ENCODE data around the gene FGD4. TPM values are rescaled to one million over a fixed set of nuclear protein-coding genes. Genes with fewer than 3 reads are reported as not detected.

The FGD4 gene
- total and polyA plus RNA-seq, 2 of the 4 experiments (the other 2 are of a cell fraction) = 2.1 to 8.8 TPM

DNA sequence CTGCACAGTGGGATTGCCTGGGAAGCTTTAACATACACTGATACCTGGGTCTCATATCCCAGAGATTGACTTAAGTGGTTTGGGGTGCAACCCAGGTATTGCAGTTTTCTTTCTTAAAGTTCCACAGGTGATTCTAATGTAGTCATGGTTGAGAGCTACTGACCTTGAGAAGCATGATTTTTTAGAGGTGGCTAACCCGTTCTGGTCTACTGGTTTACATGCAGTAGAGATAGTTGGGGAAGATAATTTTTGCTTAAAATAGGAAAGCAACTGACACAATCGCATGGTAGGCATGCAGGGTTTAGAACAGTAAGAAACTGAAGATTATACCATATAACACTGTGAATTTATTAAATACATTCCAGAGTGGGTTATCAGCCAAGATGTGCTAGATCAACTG, 145.5 kb downstream of the FGD4 start:
- Histone ChIP-seq H4K8ac (ENCODE audit: low read depth in 2 of 2, low read length in 2 of 2) (no peak overlapping the region), H3K4ac (ENCODE audit: low read depth, low read length) (no peak overlapping the region), H4K91ac (ENCODE audit: insufficient read depth, low read depth, low read length) (no peak overlapping the region), H3K36me3 (ENCODE audit: control insufficient read depth, insufficient read depth, low read length) (peaks cover 3% of the 10 kb centered on the region; the same call in 1 of the 2 replicates), H3K4me3 (ENCODE audit: insufficient read depth, low read depth, low read length) (no peak overlapping the region), H3K9me1 (ENCODE audit: insufficient read depth, low read length) (peaks cover 27% of the 10 kb centered on the region), H2AK9ac (replicated peaks; ENCODE audit: low read depth, low read length, poor library complexity) (no peak overlapping the region), H3K9ac (ENCODE audit: low read depth, low read length) (no peak overlapping the region), H3K56ac (ENCODE audit: extremely low read depth, insufficient read depth, low read length) (no peak overlapping the region), H4K20me1 (ENCODE audit: insufficient read depth, low read length) (peaks cover 77% of the 10 kb centered on the region; the same call in 1 of the 2 replicates), H4K5ac (ENCODE audit: low read depth, low read length) (no peak overlapping the region), H3K14ac (replicated peaks; ENCODE audit: low read depth, low read length) (no peak overlapping the region), H2BK120ac (ENCODE audit: low read depth, low read length) (no peak overlapping the region), H3K27ac (ENCODE audit: insufficient read depth, low read length) (no peak overlapping the region), H3K18ac (ENCODE audit: low read depth, low read length) (no peak overlapping the region), H3K79me1 (ENCODE audit: low read depth in 1 of 2, low read length in 2 of 2) (peaks cover 26 to 77% of the 10 kb centered on the region in 2 experiments), H3K4me1 (ENCODE audit: control insufficient read depth, insufficient read depth, low read length) (peaks cover 15% of the 10 kb centered on the region), H2BK15ac (ENCODE audit: low read depth, low read length) (no peak overlapping the region), H3K23ac (ENCODE audit: low read depth, low read length) (no peak overlapping the region), H3K4me2 (ENCODE audit: low read depth, low read length) (no peak overlapping the region), H2AK5ac (ENCODE audit: low read depth, low read length) (no peak overlapping the region), H3K27me3 (ENCODE audit: control insufficient read depth, insufficient read depth, low read length) (no peaks in the 10 kb centered on the region), H3K9me3 (ENCODE audit: control insufficient read depth, insufficient read depth, low read length) (no peaks in the 10 kb centered on the region), H2BK20ac (ENCODE audit: low read depth, low read length) (no peak overlapping the region), H2AFZ (replicated peaks; ENCODE audit: low read length, poor library complexity) (no peak overlapping the region), H2BK5ac (ENCODE audit: low read depth, low read length, poor library complexity, severe bottlenecking) (no peak overlapping the region)
- no TSS peak for BruUV-seq (replicated peaks)
- in situ Hi-C loops (cut with MboI; ENCODE audit: low sequenced_read_pairs) (no loop called here), dilution Hi-C loops (cut with HindIII; ENCODE audit: low sequenced_read_pairs, unreplicated experiment) (no loop called here), intact Hi-C loops (cut with micrococcal nuclease) (loop anchor here (5.0 kb wide), 1 partner anchor 112 kb away; no protein-coding TSS in a partner anchor)
- WGBS, 2 experiments (ENCODE audit: extremely low coverage in 2 of 2, insufficient read length in 1 of 2) = no CpG with 5 or more reads among the region's 2 CpGs
- ATAC-seq (ENCODE audit: low read depth) = no peak
- POLR2A ChIA-PET (ENCODE audit: unreplicated experiment) = interaction anchor here (0.6 kb wide), 1 partner anchor 9 kb away, joined by 3 read pairs; no protein-coding TSS in a partner anchor
- TF ChIP-seq POLR2A (IDR thresholded peaks at IDR 0.05; ENCODE audit: low read depth, low read length) (no peak), RAD21 (IDR thresholded peaks at IDR 0.05; ENCODE audit: low read length) (no peak), CHD1 (IDR thresholded peaks at IDR 0.05; ENCODE audit: low read depth, low read length) (no peak), NFE2L2 (IDR thresholded peaks at IDR 0.05; ENCODE audit: low read depth, low read length) (no peak), RCOR1 (IDR thresholded peaks at IDR 0.05; ENCODE audit: insufficient replicate concordance, low read length) (no peak), MAZ (IDR thresholded peaks at IDR 0.05; ENCODE audit: borderline replicate concordance, low read depth, low read length) (no peak), CEBPB (IDR thresholded peaks at IDR 0.05; ENCODE audit: low read depth, low read length) (no peak), MXI1 (IDR thresholded peaks at IDR 0.05; ENCODE audit: borderline replicate concordance, low read depth, low read length) (no peak), USF2 (IDR thresholded peaks at IDR 0.05; ENCODE audit: low read depth, low read length) (no peak), RFX5 (IDR thresholded peaks at IDR 0.05; ENCODE audit: low read depth, low read length) (no peak), SMC3 (IDR thresholded peaks at IDR 0.05; ENCODE audit: low read depth, low read length) (no peak)
- TF ChIP-seq, protein P1, sequence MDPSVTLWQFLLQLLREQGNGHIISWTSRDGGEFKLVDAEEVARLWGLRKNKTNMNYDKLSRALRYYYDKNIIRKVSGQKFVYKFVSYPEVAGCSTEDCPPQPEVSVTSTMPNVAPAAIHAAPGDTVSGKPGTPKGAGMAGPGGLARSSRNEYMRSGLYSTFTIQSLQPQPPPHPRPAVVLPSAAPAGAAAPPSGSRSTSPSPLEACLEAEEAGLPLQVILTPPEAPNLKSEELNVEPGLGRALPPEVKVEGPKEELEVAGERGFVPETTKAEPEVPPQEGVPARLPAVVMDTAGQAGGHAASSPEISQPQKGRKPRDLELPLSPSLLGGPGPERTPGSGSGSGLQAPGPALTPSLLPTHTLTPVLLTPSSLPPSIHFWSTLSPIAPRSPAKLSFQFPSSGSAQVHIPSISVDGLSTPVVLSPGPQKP (IDR thresholded peaks at IDR 0.05; ENCODE audit: borderline replicate concordance, low read depth, low read length) = no peak
- DNase-seq = no peak
- CTCF ChIA-PET = no interaction called here

All from IMR-90 (cell line).